Heart right ventricle (tissue), 16 donors: Measurements from ENCODE around the gene PADI4. TPM values are rescaled to one million over a fixed set of nuclear protein-coding genes. Genes with fewer than 3 reads are reported as not detected.

Source experiments
- ATAC-seq, 8 donors: fragments of 200-7000 bp; cut with Tn5 transposase; one replicate each; pipeline ENCODE4 v1.9.1; 2020; ENCODE audit warnings: mild to moderate bottlenecking in 8 of 8, moderate library complexity in 8 of 8, moderate number of reproducible peaks in 1 of 8
- DNase-seq, 2 donors: peaks; one replicate each; pipeline ENCODE4 v3.0.0-alpha.2; 2020
- H3K27ac ChIP-seq, 10 donors: fragments of 200-600 bp; sonication (generic) in 2 of 10; one replicate each; pipeline versions ENCODE4 v1.5.0 to v1.8.0; 2020 to 2022; ENCODE audit warnings: mild to moderate bottlenecking in 3 of 10
- H3K27me3 ChIP-seq, 7 donors: fragments of 200-600 bp; one replicate each; pipeline ENCODE4 v1.8.0; 2021 to 2022; ENCODE audit warnings: mild to moderate bottlenecking in 2 of 7
- H3K36me3 ChIP-seq, 9 donors: fragments of 200-600 bp; sonication (generic) in 1 of 9; one replicate each; pipeline versions ENCODE4 v1.5.0 to v1.8.0; 2020 to 2022; ENCODE audit warnings: mild to moderate bottlenecking in 2 of 9
- H3K4me1 ChIP-seq, 9 donors: fragments of 200-600 bp; sonication (generic) in 1 of 9; one replicate each; pipeline versions ENCODE4 v1.5.0 to v1.8.0; 2020 to 2022; ENCODE audit warnings: mild to moderate bottlenecking in 4 of 9
- H3K4me3 ChIP-seq, 10 donors: fragments of 200-600 bp; sonication (generic) in 2 of 10; one replicate each; pipeline versions ENCODE4 v1.5.0 to v1.8.0; 2020 to 2022; ENCODE audit warnings: mild to moderate bottlenecking in 7 of 10, moderate library complexity in 2 of 10
- H3K9me3 ChIP-seq, 11 donors: fragments of 200-600 bp in 10 of 11; sonication (generic) in 2 of 11; one replicate each; pipeline versions ENCODE4 v1.5.0 to v1.8.0; 2013 to 2022; ENCODE audit warnings: mild to moderate bottlenecking in 2 of 11, control low read depth in 1 of 11, moderate library complexity in 1 of 11
- WGBS, 2 donors: extraction: QIAGEN DNeasy Blood & Tissue Kit; methylation state at CpG; one replicate each; pipeline ENCODE4 v1.1.7; 2013; ENCODE audit warnings: inconsistent platforms in 1 of 2; 5-methylcytosine and 5-hydroxymethylcytosine counted together
- intact Hi-C, 10 donors: fragments of 100-400 bp; cut with DNase I; formaldehyde crosslinking; loops; one replicate each; pipeline versions ENCODE4 v1.11.1 to v1.14.2; 2022
- polyA plus RNA-seq, 2 donors: library from polyadenylated mRNA; stranded (reverse); fragments of 200-250 nt; gene quantifications; one replicate each; pipeline ENCODE4 v1.2.3, GENCODE V29; 2013
- total RNA-seq, 10 donors: library from RNA; stranded (reverse); fragmentation: NEBNext Ultra II Directional in 3 of 10; extraction: Animal tissue kit (Norgen Biotek cat#: 25700) in 3 of 10; gene quantifications; one replicate each; pipeline versions ENCODE4 v1.2.1 to v1.2.4, GENCODE V29; 2021 to 2023
- TF ChIP-seq, protein P1 (sequence below), 9 donors: fragments of 200-600 bp; sonication (generic) in 2 of 9; IDR thresholded peaks; one replicate each; pipeline versions ENCODE4 v1.5.0 to v1.8.0; 2021 to 2022; ENCODE audit warnings: antibody characterized with exemption in 9 of 9, mild to moderate bottlenecking in 5 of 9, moderate library complexity in 1 of 9
- donor health status: Arrhythmogenic right ventricular cardiomyopathy.
- donor health status: ischemic (EF 13 %, LVEDD 7.1; RV severe dilation, severe dysfunction).
- donor health status: healthy with polysubstance abuse.
- donor health status: DM: no; HTN: yes; CAD: no.
- donor health status: DM: no; HTN: no; CAD: no.
- donor health status: ischemic (EF 25% LVEDD 6.9; RV normal size, moderate dysfunction).
- donor health status: ischemic (EF 25% LVEDD 5.7; RV mildly dilated, moderate dysfunction).
- donor health status: healthy.
- donor health status: DM: yes; HTN: yes; CAD: no.
- donor health status: Ischemic cardiomyopathy.
- donor health status: ischemic (EF 35%, LVEDD 5.7; RV mildly dilated, moderate dysfunction).
- donor health status: nonischemic (EF 11% LVEDD 7.7; RV severe dilation, severe dysfunction).
- donor health status: DM: yes; HTN: yes; CAD: no.
- donor health status: PGD.
- donor health status: ischemic (EF 29% LVEDD 5.4; RV normal size, mild dysfunction).
- donor health status: nonischemic (EF 23%, LVEDD 6.1; RV moderate dilation, normal function).

Gene PADI4
- total and polyA plus RNA-seq, 12 donors, result 0.06 to 3.0 (median 0.61) TPM; not detected in 2

DNA sequence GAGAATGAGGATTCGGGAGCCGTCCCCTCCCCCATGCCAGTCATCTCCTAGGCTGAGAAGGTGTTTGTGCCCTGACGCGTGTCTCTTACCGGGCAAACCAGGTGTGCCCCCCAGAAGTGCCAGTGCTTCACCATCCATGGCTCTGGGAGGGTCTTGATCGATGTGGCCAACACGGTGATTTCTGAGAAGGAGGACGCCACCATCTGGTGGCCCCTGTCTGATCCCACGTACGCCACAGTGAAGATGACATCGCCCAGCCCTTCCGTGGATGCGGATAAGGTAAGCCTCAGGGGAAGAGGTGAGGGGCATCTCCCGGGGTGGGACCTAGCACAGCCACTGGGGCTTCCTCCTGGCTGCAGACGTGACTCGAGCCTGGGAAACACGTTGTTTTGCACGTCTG is 65.0 kb downstream of the PADI4 start:
- H3K27ac ChIP-seq, result no peak overlapping the region
- intact Hi-C loops, result no loop called here
- H3K27me3 ChIP-seq, result peaks cover 0 to 64% (median 36%) of the 10 kb centered on the region in 7 donors
- TF ChIP-seq, protein P1, sequence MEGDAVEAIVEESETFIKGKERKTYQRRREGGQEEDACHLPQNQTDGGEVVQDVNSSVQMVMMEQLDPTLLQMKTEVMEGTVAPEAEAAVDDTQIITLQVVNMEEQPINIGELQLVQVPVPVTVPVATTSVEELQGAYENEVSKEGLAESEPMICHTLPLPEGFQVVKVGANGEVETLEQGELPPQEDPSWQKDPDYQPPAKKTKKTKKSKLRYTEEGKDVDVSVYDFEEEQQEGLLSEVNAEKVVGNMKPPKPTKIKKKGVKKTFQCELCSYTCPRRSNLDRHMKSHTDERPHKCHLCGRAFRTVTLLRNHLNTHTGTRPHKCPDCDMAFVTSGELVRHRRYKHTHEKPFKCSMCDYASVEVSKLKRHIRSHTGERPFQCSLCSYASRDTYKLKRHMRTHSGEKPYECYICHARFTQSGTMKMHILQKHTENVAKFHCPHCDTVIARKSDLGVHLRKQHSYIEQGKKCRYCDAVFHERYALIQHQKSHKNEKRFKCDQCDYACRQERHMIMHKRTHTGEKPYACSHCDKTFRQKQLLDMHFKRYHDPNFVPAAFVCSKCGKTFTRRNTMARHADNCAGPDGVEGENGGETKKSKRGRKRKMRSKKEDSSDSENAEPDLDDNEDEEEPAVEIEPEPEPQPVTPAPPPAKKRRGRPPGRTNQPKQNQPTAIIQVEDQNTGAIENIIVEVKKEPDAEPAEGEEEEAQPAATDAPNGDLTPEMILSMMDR (IDR thresholded peaks at IDR 0.05), result no peak
- 68 to 72% methylated on average over 18 of the region's 18 CpGs for WGBS, 2 donors
- H3K4me1 ChIP-seq, result no peaks in the 10 kb centered on the region
- no peak for DNase-seq
- H3K4me3 ChIP-seq, result no peak overlapping the region
- H3K36me3 ChIP-seq, result no peaks in the 10 kb centered on the region
- H3K9me3 ChIP-seq, result no peaks in the 10 kb centered on the region
- ATAC-seq, result no peak

DNA sequence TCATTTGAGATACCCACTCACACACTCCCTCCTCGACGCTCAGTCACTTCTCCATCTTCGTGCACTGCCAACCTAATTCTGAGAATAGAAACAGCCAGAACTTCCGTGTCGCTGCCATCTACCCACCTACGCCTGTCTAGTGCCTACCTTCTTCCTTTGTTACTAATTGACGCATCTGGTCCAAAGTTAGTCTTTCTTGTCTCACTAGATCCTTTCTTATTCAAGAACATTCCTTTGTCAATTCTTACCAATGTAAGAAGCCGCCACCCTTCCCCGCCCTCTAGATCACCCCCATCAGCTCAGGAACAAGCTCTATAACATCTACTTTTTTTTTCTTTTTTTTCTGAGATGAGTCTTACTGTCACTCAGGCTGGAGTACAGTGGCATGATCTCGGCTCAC is 67.7 kb downstream of the PADI4 start:
- intact Hi-C loops, result no loop called here
- H3K4me3 ChIP-seq, result no peak overlapping the region
- no peak overlapping the region for H3K27ac ChIP-seq
- TF ChIP-seq, protein P1 (IDR thresholded peaks at IDR 0.05), result no peak
- no peaks in the 10 kb centered on the region for H3K4me1 ChIP-seq
- ATAC-seq (no peak), DNase-seq (no peak)
- H3K27me3 ChIP-seq, result peaks cover 0 to 59% (median 52%) of the 10 kb centered on the region in 7 donors
- 93% methylated on average over 10 of the region's 10 CpGs for WGBS, 2 donors
- no peaks in the 10 kb centered on the region for H3K9me3 ChIP-seq
- no peaks in the 10 kb centered on the region for H3K36me3 ChIP-seq

DNA sequence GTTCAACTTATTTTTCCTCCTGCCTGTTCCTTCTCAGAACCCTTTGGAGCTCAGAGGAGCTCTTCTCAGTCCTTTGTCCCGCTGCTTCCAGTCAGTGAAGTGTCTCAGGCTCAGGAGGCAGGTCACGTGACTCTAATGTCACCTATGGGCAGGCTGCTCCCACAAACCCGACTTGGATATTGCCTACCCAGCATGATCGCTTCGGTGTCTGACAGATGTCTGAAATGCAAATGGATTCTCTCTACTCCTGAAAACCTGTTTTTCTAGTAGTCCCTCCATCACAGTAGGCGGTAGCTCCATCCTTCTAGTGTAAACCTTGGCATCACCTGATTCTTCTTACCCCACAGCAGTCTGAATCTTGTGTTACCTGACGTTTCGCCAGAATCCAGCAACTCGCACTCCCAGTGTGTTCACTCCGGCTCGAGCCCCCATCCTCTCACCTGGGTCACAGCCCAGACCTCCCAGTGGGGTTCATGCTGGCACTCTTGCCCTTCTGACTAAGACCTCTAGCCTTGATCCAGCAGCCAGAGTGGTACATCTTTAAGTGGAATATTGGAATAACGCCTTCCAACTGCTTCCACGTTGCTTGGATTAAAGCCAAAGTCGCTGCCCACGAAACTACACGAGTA is 69.4 kb downstream of the PADI4 start:
- DNase-seq (no peak), ATAC-seq (no peak)
- Histone ChIP-seq H3K27ac (no peak overlapping the region), H3K27me3 (peaks cover 0 to 58% (median 48%) of the 10 kb centered on the region in 7 donors), H3K9me3 (no peaks in the 10 kb centered on the region), H3K4me3 (no peak overlapping the region), H3K4me1 (no peaks in the 10 kb centered on the region), H3K36me3 (no peaks in the 10 kb centered on the region)
- TF ChIP-seq, protein P1 (IDR thresholded peaks at IDR 0.05), result no peak
- WGBS, 2 donors, result 22 to 24% methylated on average over 16 of the region's 16 CpGs
- intact Hi-C loops, result no loop called here

DNA sequence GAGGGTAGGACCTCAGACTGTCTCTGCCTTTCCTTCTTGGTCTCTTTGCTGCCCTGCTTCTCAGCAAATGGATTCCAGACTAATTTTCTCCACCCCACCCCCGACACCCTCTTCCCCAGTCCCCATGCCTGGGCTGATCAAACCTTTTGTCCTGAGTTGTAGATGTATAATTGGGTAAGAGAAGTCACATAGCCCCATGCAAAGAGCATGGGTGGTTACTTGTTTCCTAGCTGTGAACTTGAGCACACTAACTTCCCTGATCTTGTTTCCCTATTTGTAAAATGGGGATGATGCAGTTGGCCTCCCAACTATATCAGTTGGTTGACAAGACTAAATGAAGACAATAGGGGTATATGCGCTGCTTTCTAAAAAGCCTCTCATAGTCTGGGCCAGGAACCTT is 73.2 kb downstream of the PADI4 start:
- H3K27ac ChIP-seq, result no peak overlapping the region
- intact Hi-C loops, result no loop called here
- DNase-seq (no peak), ATAC-seq (no peak)
- TF ChIP-seq, protein P1 (IDR thresholded peaks at IDR 0.05), result no peak
- no peaks in the 10 kb centered on the region for H3K9me3 ChIP-seq
- H3K27me3 ChIP-seq, result peaks cover 0 to 54% (median 26%) of the 10 kb centered on the region in 7 donors
- H3K4me3 ChIP-seq, result no peak overlapping the region
- WGBS, 2 donors, result 73 to 92% methylated on average over 2 of the region's 2 CpGs
- no peaks in the 10 kb centered on the region for H3K4me1 ChIP-seq
- no peaks in the 10 kb centered on the region for H3K36me3 ChIP-seq
